HG03439 (cell line): Measurements from ENCODE around the gene DYNC1I1.

Experiments used
- ATAC-seq: cut with Tn5 transposase; IDR thresholded peaks from one replicate; pipeline ENCODE4 v1.9.1; 2021; ENCODE audit warnings: mild to moderate bottlenecking, moderate library complexity; ENCODE audit not compliant: unreplicated experiment

Gene DYNC1I1

GRCh38 chr7:95847061-95847460 is 74.7 kb downstream of the DYNC1I1 start:
- no peak for ATAC-seq

GRCh38 chr7:95859429-95859828 is 87.1 kb downstream of the DYNC1I1 start:
- no peak for ATAC-seq

GRCh38 chr7:95861041-95861440 is 88.7 kb downstream of the DYNC1I1 start:
- ATAC-seq: no peak

GRCh38 chr7:95863623-95864022 is 91.3 kb downstream of the DYNC1I1 start:
- ATAC-seq: no peak

GRCh38 chr7:95865716-95866371 is 93.5 kb downstream of the DYNC1I1 start:
- ATAC-seq: no peak

- peak; percentile 97 for ATAC-seq
Observed at GRCh38 chr7:95867309-95867708, 95.0 kb downstream of the DYNC1I1 start.

GRCh38 chr7:95871075-95871848 is 98.9 kb downstream of the DYNC1I1 start:
- peak; percentile 55 for ATAC-seq

- no peak for ATAC-seq
Observed at GRCh38 chr7:95871896-95872295, 99.5 kb downstream of the DYNC1I1 start.

- no peak for ATAC-seq
Observed at GRCh38 chr7:95874129-95874528, 101.8 kb downstream of the DYNC1I1 start.

GRCh38 chr7:95874541-95875265 is 102.3 kb downstream of the DYNC1I1 start:
- no peak for ATAC-seq

GRCh38 chr7:95875519-95875918 is 103.2 kb downstream of the DYNC1I1 start:
- no peak for ATAC-seq

GRCh38 chr7:95878677-95879076 is 106.3 kb downstream of the DYNC1I1 start:
- ATAC-seq: no peak

- ATAC-seq: no peak
Observed at GRCh38 chr7:95881597-95881996, 109.2 kb downstream of the DYNC1I1 start.

- ATAC-seq: no peak
Observed at GRCh38 chr7:95883217-95883616, 110.9 kb downstream of the DYNC1I1 start.

GRCh38 chr7:95886501-95887090 is 114.2 kb downstream of the DYNC1I1 start:
- no peak for ATAC-seq

GRCh38 chr7:95893484-95893883 is 121.1 kb downstream of the DYNC1I1 start:
- ATAC-seq: no peak

GRCh38 chr7:95897557-95898251 is 125.3 kb downstream of the DYNC1I1 start:
- ATAC-seq: no peak

GRCh38 chr7:95899919-95900513 is 127.7 kb downstream of the DYNC1I1 start:
- no peak for ATAC-seq

GRCh38 chr7:95901006-95901405 is 128.7 kb downstream of the DYNC1I1 start:
- no peak for ATAC-seq

GRCh38 chr7:95904099-95904498 is 131.7 kb downstream of the DYNC1I1 start:
- no peak for ATAC-seq
